H9 (cell line): ENCODE data around the gene SIPA1. TPM values are rescaled to one million over a fixed set of nuclear protein-coding genes. Genes with fewer than 3 reads are reported as not detected.
A peak's percentile ranks its signal among the peaks of the same experiment; 100 is the strongest.

ENCODE experiments used
- DNase-seq: peaks from one replicate; pipeline ENCODE4 v3.0.0-alpha.2; 2017
- H2AFZ ChIP-seq: one replicate; pipeline ENCODE4 v1.6.1; 2013; ENCODE audit warnings: mild to moderate bottlenecking, low read length, control low read depth, moderate library complexity
- H2AK5ac ChIP-seq: 2 replicates; pipeline ENCODE4 v1.6.1; 2013; ENCODE audit warnings: low read length, control low read depth, mixed read lengths; ENCODE audit not compliant: insufficient read length
- H2BK120ac ChIP-seq: one replicate; pipeline ENCODE4 v1.6.1; 2013; ENCODE audit warnings: low read depth, mild to moderate bottlenecking, low read length, control low read depth, inconsistent platforms; ENCODE audit not compliant: poor library complexity, severe bottlenecking
- H2BK12ac ChIP-seq: 2 replicates; pipeline ENCODE4 v1.6.1; 2013; ENCODE audit warnings: low read length, control low read depth, mixed read lengths, low read depth; ENCODE audit not compliant: insufficient read length
- H2BK15ac ChIP-seq: 2 replicates; pipeline ENCODE4 v1.6.1; 2013; ENCODE audit warnings: low read depth, low read length, control low read depth
- H2BK20ac ChIP-seq: one replicate; pipeline ENCODE4 v1.6.1; 2013; ENCODE audit warnings: low read depth, mild to moderate bottlenecking, low read length, control low read depth, inconsistent platforms; ENCODE audit not compliant: poor library complexity, severe bottlenecking
- H2BK5ac ChIP-seq: 2 replicates; pipeline ENCODE4 v1.6.1; 2013; ENCODE audit warnings: low read length, control low read depth, mixed read lengths; ENCODE audit not compliant: insufficient read length
- H3K14ac ChIP-seq: 2 replicates; pipeline ENCODE4 v1.6.1; 2013; ENCODE audit warnings: low read length, control low read depth; ENCODE audit not compliant: insufficient read depth
- H3K18ac ChIP-seq: 2 replicates; pipeline ENCODE4 v1.6.1; 2013; ENCODE audit warnings: low read depth, mild to moderate bottlenecking, mixed read lengths, low read length, control low read depth; ENCODE audit not compliant: insufficient read length
- H3K23ac ChIP-seq: 2 replicates; pipeline ENCODE4 v1.6.1; 2013; ENCODE audit warnings: low read length, control low read depth, mixed read lengths, low read depth; ENCODE audit not compliant: insufficient read length
- H3K23me2 ChIP-seq: 2 replicates; pipeline ENCODE4 v1.6.1; 2013; ENCODE audit warnings: low read depth, mild to moderate bottlenecking, mixed read lengths, low read length, control low read depth; ENCODE audit not compliant: insufficient read length, poor library complexity, severe bottlenecking
- H3K27ac ChIP-seq: 2 replicates; pipeline ENCODE4 v1.5.1; 2013; ENCODE audit warnings: low read length, control low read depth, mixed read lengths, low read depth; ENCODE audit not compliant: insufficient read length
- H3K27me3 ChIP-seq: 2 replicates; pipeline ENCODE4 v1.6.1; 2013; ENCODE audit warnings: low read length, control low read depth, inconsistent platforms; ENCODE audit not compliant: insufficient read depth
- H3K4ac ChIP-seq: 2 replicates; pipeline ENCODE4 v1.6.1; 2013; ENCODE audit warnings: low read depth, mild to moderate bottlenecking, control low read depth, inconsistent platforms, low read length, moderate library complexity
- H3K4me1 ChIP-seq: 2 replicates; pipeline ENCODE4 v1.6.1; 2013; ENCODE audit warnings: low read length, control low read depth, inconsistent platforms; ENCODE audit not compliant: insufficient read depth
- H3K4me2 ChIP-seq: 2 replicates; pipeline ENCODE4 v1.6.1; 2013; ENCODE audit warnings: low read length, control low read depth, mixed read lengths; ENCODE audit not compliant: insufficient read length, insufficient read depth
- H3K56ac ChIP-seq: 2 replicates; pipeline ENCODE4 v1.6.1; 2013; ENCODE audit warnings: low read depth, mild to moderate bottlenecking, mixed read lengths, low read length, control low read depth; ENCODE audit not compliant: insufficient read length
- H3K79me1 ChIP-seq: 2 replicates; pipeline ENCODE4 v1.6.1; 2013; ENCODE audit warnings: low read depth, mild to moderate bottlenecking, moderate library complexity, low read length, control low read depth, inconsistent platforms; ENCODE audit not compliant: insufficient read depth, poor library complexity, severe bottlenecking
- H3K79me2 ChIP-seq: 2 replicates; pipeline ENCODE4 v1.6.1; 2013; ENCODE audit warnings: low read length, control low read depth, inconsistent platforms; ENCODE audit not compliant: insufficient read depth
- H3K9ac ChIP-seq: 2 replicates; pipeline ENCODE4 v1.6.1; 2013; ENCODE audit warnings: low read length, control low read depth, mixed read lengths; ENCODE audit not compliant: insufficient read length; ENCODE audit errors: extremely low read depth
- H3K9me3 ChIP-seq: one replicate; pipeline ENCODE4 v1.6.1; 2013; ENCODE audit warnings: low read depth, low read length, inconsistent platforms; ENCODE audit not compliant: control insufficient read depth
- H3T11ph ChIP-seq: one replicate; pipeline ENCODE4 v1.6.1; 2013; ENCODE audit warnings: mild to moderate bottlenecking, low read length, control low read depth, inconsistent platforms
- H4K20me1 ChIP-seq: one replicate; pipeline ENCODE4 v1.6.1; 2013; ENCODE audit not compliant: control insufficient read depth, insufficient read length, insufficient read depth
- H4K5ac ChIP-seq: 2 replicates; pipeline ENCODE4 v1.6.1; 2013; ENCODE audit warnings: low read depth, mild to moderate bottlenecking, mixed read lengths, low read length, control low read depth; ENCODE audit not compliant: insufficient read length
- H4K8ac ChIP-seq: replicated peaks from 2 replicates; pipeline ENCODE4 v1.6.1; 2013; ENCODE audit warnings: low read length, control low read depth, mixed read lengths, low read depth; ENCODE audit not compliant: insufficient read length
- H4K91ac ChIP-seq: 2 replicates; pipeline ENCODE4 v1.6.1; 2013; ENCODE audit warnings: low read depth, mild to moderate bottlenecking, moderate library complexity, mixed read lengths, low read length, control low read depth; ENCODE audit not compliant: insufficient read length
- H3K27ac Mint-ChIP-seq, 3 experiments: 2 replicates in 2 of 3; 3 replicates in 1 of 3; pipeline ENCODE4 v1.8.0; 2020 to 2021; ENCODE audit warnings: mixed read lengths in 3 of 3, mild to moderate bottlenecking in 1 of 3, moderate library complexity in 1 of 3
- H3K27me3 Mint-ChIP-seq: 2 replicates; pipeline ENCODE4 v1.8.0; 2021; ENCODE audit warnings: low read depth, mild to moderate bottlenecking, moderate library complexity, mixed read lengths
- H3K36me3 Mint-ChIP-seq, 3 experiments: 2 replicates in 2 of 3; 3 replicates in 1 of 3; pipeline ENCODE4 v1.8.0; 2020 to 2021; ENCODE audit warnings: low read depth in 3 of 3, mixed read lengths in 3 of 3; ENCODE audit not compliant: insufficient read depth in 1 of 3
- H3K4me1 Mint-ChIP-seq, 2 experiments: 2 replicates each; pipeline ENCODE4 v1.8.0; 2020; ENCODE audit warnings: mixed read lengths in 2 of 2
- H3K4me3 Mint-ChIP-seq, 2 experiments: 2 replicates in 1 of 2; 3 replicates in 1 of 2; pipeline ENCODE4 v1.8.0; 2020 to 2021; ENCODE audit warnings: mild to moderate bottlenecking in 2 of 2, mixed read lengths in 2 of 2, moderate library complexity in 1 of 2
- H3K9me3 Mint-ChIP-seq, 2 experiments: 2 replicates in 1 of 2; 3 replicates in 1 of 2; pipeline ENCODE4 v1.8.0; 2020; ENCODE audit warnings: mild to moderate bottlenecking in 2 of 2, mixed read lengths in 2 of 2, moderate library complexity in 1 of 2
- CTCF ChIP-seq: fragments of 200-600 bp; sonication (generic); conservative IDR thresholded peaks from 3 replicates; pipeline ENCODE4 v1.8.0; 2021; ENCODE audit warnings: antibody characterized with exemption, mild to moderate bottlenecking
- WGBS: extraction: QIAGEN DNeasy Blood & Tissue Kit; methylation state at CpG from one replicate; pipeline ENCODE4 v1.1.7; 2013; ENCODE audit warnings: missing lambda C conversion rate, low lambda C conversion rate, mixed read lengths; ENCODE audit not compliant: insufficient read length; ENCODE audit errors: extremely low coverage; 5-methylcytosine and 5-hydroxymethylcytosine counted together
- total RNA-seq: library from RNA; stranded (reverse); gene quantifications from 2 replicates; pipeline ENCODE4 v1.2.1, GENCODE V29; 2021

The SIPA1 gene
- total RNA-seq, 1 experiment from 2014 or later = 32.0 TPM

- Histone ChIP-seq H2AFZ (no peak overlapping the region), H3K4ac (no peak overlapping the region), H3K4me1 (peaks cover 5% of the 10 kb centered on the region; the same call in 1 of the 2 replicates), H4K5ac (no peak overlapping the region), H3K79me2 (no peaks in the 10 kb centered on the region), H3K4me2 (peak overlapping the region; percentile 64), H3K23ac (no peak overlapping the region), H4K91ac (no peak overlapping the region), H3K18ac (no peak overlapping the region), H3K27ac (no peak overlapping the region), H4K20me1 (peaks cover 5% of the 10 kb centered on the region), H3K27me3 (no peaks in the 10 kb centered on the region), H3T11ph (no peak overlapping the region), H2BK20ac (no peak overlapping the region), H2BK15ac (no peak overlapping the region), H3K14ac (no peak overlapping the region), H2BK120ac (no peak overlapping the region), H3K79me1 (no peaks in the 10 kb centered on the region), H4K8ac (no peak overlapping the region), H2BK12ac (no peak overlapping the region), H2AK5ac (no peak overlapping the region), H3K9ac (no peak overlapping the region), H3K56ac (no peak overlapping the region), H2BK5ac (no peak overlapping the region), H3K23me2 (peaks cover 13% of the 10 kb centered on the region), H3K9me3 (no peaks in the 10 kb centered on the region)
- no peak for TF ChIP-seq CTCF
- Mint-ChIP-seq H3K36me3 (peaks cover 5 to 10% (median 7%) of the 10 kb centered on the region in 3 experiments; a peak in 6 of 7 replicates), H3K27ac (peak overlapping the region; percentile 67 to 90 (median 88); a peak in 6 of 7 replicates), H3K27me3 (no peaks in the 10 kb centered on the region), H3K4me3 (peak overlapping the region in 1 of 2 experiments; percentile 87; a peak in 3 of 5 replicates), H3K4me1 (peaks cover 34 to 40% of the 10 kb centered on the region in 2 experiments), H3K9me3 (no peaks in the 10 kb centered on the region)
- WGBS = no CpG with 5 or more reads among the region's 16 CpGs
- DNase-seq = no peak
Measured at GRCh38 chr11:65641297-65642013, 3.6 kb downstream of the SIPA1 start.
